Testis (tissue), 3 donors: ENCODE data around the gene WDR27. TPM values are rescaled to one million over a fixed set of nuclear protein-coding genes. Genes with fewer than 3 reads are reported as not detected.

Experiments
- DNase-seq: peaks from one replicate; pipeline ENCODE4 v3.0.0-alpha.2; 2019
- H3K27ac ChIP-seq, 2 donors: fragments of 200-600 bp; sonication (generic); one replicate each; pipeline ENCODE4 v1.5.1; 2019
- H3K27me3 ChIP-seq: fragments of 200-600 bp; sonication (generic); one replicate; pipeline ENCODE4 v1.5.1; 2019
- H3K36me3 ChIP-seq: fragments of 200-600 bp; sonication (generic); one replicate; pipeline ENCODE4 v1.5.1; 2017; ENCODE audit warnings: low read depth; ENCODE audit errors: missing control alignments
- H3K4me1 ChIP-seq: fragments of 200-600 bp; sonication (generic); one replicate; pipeline ENCODE4 v1.5.1; 2019
- H3K4me3 ChIP-seq, 2 donors: fragments of 200-600 bp; sonication (generic); one replicate each; pipeline ENCODE4 v1.5.1; 2017 to 2019
- H3K9me3 ChIP-seq: fragments of 200-600 bp; sonication (generic); one replicate; pipeline ENCODE4 v1.5.1; 2017
- POLR2A ChIP-seq: fragments of 450-650 bp; IDR thresholded peaks from one replicate; pipeline ENCODE4 v1.6.1; 2017; ENCODE audit warnings: antibody characterized with exemption, mild to moderate bottlenecking, moderate library complexity
- WGBS, 2 donors: methylation state at CpG; one replicate each; pipeline ENCODE4 v1.1.5; 2018; 5-methylcytosine and 5-hydroxymethylcytosine counted together
- intact Hi-C: fragments of 100-400 bp; cut with DNase I; formaldehyde crosslinking; loops from one replicate; pipeline ENCODE4 v1.15.1; 2023; ENCODE audit warnings: low total_unique reads
- polyA plus RNA-seq: library from polyadenylated mRNA; stranded (reverse); fragments of 350-450 nt; fragmentation: Illumina TruSeq; extraction: RNeasy Lipid Tissue Mini Kit (QIAGEN cat#74804); gene quantifications from one replicate; pipeline ENCODE4 v1.2.3, GENCODE V29; 2014; ENCODE audit warnings: low read depth, low replicate concordance; ENCODE audit not compliant: insufficient read depth
- total RNA-seq, 2 donors: library from RNA; depleted of rRNA; stranded (reverse); fragments of >200 nt; gene quantifications; one replicate each; pipeline ENCODE4 v1.2.3, GENCODE V29; 2016
- TF ChIP-seq, protein P1 (sequence below), 3 experiments: fragments of 450-650 bp in 2 of 3; fragments of 200-600 bp in 1 of 3; sonication (generic) in 1 of 3; IDR thresholded peaks; one replicate each; pipeline ENCODE4 v1.5.1; 2016 to 2019; ENCODE audit warnings: antibody characterized with exemption in 3 of 3, mild to moderate bottlenecking in 2 of 3, moderate library complexity in 1 of 3

The WDR27 gene
- total and polyA plus RNA-seq, 3 donors from 2014 or later: 32.8 to 101 (median 84.0) TPM

DNA sequence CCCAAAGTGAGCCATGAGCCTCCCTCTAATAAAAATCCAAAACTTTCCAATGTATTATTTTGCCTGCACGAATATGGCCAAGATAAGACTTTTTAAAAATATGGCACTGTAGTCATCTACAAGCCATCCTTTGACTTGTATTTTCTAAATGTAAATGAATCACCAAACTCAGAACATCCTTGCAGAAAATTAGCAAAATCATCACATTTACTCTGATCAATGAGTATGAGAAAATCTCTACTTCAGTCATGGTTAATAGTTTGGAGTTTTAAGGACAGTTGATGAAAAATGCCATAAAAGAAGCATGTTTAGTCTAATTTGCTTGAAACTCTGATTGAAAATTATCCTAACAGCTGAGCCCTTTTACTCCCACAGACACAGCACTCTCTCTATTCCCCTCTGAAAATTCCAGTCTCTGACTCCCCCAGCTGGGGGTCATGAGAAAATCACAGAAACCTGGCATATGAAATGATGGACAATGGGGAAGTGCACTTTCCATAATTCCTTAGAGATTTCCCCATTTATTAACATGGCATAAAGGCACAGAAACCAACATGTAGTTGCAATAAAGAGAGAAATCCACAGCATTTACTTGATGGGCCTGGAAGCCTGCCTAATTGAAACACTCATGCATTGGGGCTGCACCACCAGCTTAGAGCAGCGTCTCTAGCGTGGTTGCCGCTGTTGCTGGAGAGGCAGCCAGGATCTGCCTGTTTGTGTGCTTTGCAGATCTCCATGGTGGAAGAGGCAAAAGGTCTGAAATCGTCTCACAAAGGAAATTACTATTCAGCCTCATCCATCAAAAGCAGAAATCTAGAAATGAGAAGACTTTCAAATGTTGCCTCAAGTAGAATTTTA is 214.0 kb downstream of the WDR27 start:
- H3K27ac ChIP-seq: no peak overlapping the region
- no peak overlapping the region for H3K4me3 ChIP-seq
- WGBS, 2 donors: 63 to 84% methylated on average over 5 of the region's 5 CpGs
- intact Hi-C loops: no loop called here
- no peaks in the 10 kb centered on the region for H3K9me3 ChIP-seq
- H3K36me3 ChIP-seq: no peaks in the 10 kb centered on the region
- TF ChIP-seq, protein P1, sequence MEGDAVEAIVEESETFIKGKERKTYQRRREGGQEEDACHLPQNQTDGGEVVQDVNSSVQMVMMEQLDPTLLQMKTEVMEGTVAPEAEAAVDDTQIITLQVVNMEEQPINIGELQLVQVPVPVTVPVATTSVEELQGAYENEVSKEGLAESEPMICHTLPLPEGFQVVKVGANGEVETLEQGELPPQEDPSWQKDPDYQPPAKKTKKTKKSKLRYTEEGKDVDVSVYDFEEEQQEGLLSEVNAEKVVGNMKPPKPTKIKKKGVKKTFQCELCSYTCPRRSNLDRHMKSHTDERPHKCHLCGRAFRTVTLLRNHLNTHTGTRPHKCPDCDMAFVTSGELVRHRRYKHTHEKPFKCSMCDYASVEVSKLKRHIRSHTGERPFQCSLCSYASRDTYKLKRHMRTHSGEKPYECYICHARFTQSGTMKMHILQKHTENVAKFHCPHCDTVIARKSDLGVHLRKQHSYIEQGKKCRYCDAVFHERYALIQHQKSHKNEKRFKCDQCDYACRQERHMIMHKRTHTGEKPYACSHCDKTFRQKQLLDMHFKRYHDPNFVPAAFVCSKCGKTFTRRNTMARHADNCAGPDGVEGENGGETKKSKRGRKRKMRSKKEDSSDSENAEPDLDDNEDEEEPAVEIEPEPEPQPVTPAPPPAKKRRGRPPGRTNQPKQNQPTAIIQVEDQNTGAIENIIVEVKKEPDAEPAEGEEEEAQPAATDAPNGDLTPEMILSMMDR (IDR thresholded peaks at IDR 0.05): no peak
- TF ChIP-seq POLR2A: no peak
- H3K27me3 ChIP-seq: no peaks in the 10 kb centered on the region
- no peak for DNase-seq
- H3K4me1 ChIP-seq: no peaks in the 10 kb centered on the region

DNA sequence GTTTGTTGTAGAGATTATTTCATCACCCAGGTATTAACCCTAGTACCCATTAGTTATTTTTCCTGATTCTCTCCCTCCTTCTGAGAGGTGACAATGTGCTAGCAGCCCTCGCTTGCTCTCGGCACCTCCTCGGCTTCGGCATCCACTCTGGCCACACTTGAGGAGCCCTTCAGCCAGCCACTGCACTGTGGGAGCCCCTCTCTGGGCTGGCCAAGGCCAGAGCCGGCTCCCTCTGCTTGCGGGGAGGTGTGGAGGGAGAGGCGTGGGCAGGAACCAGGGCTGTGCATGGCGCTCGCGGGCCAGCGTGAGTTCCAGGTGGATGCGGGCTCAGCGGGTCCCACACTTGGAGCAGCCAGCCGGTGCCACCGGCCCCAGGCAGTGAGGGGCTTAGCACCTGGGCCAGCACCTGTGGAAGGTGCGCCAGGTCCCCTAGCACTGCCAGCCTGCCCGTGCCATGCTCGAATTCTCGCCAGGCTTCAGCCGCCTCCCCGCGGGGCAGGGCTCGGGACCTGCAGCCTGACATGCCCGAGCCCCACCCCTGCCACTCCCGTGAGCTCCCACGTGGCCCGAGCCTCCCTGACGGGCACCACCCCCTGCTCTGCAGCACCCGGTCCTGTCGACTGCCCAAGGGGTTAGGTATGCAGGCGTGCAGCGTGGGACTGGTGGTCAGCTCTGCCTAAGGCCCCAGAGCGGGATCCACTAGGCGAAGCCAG is 221.9 kb downstream of the WDR27 start:
- H3K36me3 ChIP-seq: no peaks in the 10 kb centered on the region
- TF ChIP-seq, protein P1 (IDR thresholded peaks at IDR 0.05): no peak
- no peak for TF ChIP-seq POLR2A
- H3K4me1 ChIP-seq: no peaks in the 10 kb centered on the region
- H3K27ac ChIP-seq: no peak overlapping the region
- H3K9me3 ChIP-seq: no peaks in the 10 kb centered on the region
- H3K27me3 ChIP-seq: no peaks in the 10 kb centered on the region
- intact Hi-C loops: no loop called here
- H3K4me3 ChIP-seq: no peak overlapping the region
- 94 to 100% methylated on average over 6 to 31 of the region's 34 CpGs for WGBS, 2 donors
- DNase-seq: no peak

DNA sequence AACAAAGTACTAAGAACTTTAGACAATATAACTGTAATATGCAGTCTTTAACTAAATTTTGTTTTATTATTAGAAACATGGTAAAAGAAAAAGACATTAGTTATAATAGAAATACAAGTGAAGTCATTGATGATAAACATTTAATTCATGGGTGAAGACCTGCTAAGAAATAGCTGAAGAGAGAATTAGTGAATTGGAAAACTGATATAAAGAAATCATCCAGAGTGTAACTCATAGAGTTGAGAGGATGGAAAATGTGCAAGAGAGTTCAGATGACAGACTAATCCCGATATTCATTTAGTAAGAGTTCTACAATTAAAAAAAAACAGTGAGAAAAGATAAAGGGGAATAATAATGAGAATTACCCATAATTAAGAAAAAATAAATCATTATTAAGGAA is 227.5 kb downstream of the WDR27 start:
- Histone ChIP-seq H3K27me3 (no peaks in the 10 kb centered on the region), H3K36me3 (no peaks in the 10 kb centered on the region), H3K9me3 (no peaks in the 10 kb centered on the region), H3K4me1 (no peaks in the 10 kb centered on the region), H3K27ac (no peak overlapping the region), H3K4me3 (no peak overlapping the region)
- DNase-seq: no peak
- WGBS, 2 donors: 88 to 92% methylated on average over 1 of the region's 1 CpG
- intact Hi-C loops: no loop called here
- TF ChIP-seq, protein P1 (IDR thresholded peaks at IDR 0.05): no peak
- TF ChIP-seq POLR2A: no peak

- no peak for DNase-seq
- Histone ChIP-seq H3K27me3 (no peaks in the 10 kb centered on the region), H3K4me1 (no peaks in the 10 kb centered on the region), H3K27ac (no peak overlapping the region), H3K4me3 (no peak overlapping the region), H3K36me3 (no peaks in the 10 kb centered on the region), H3K9me3 (no peaks in the 10 kb centered on the region)
- intact Hi-C loops: no loop called here
- TF ChIP-seq, protein P1 (IDR thresholded peaks at IDR 0.05): no peak
- no peak for TF ChIP-seq POLR2A
- WGBS, 2 donors: 86 to 88% methylated on average over 1 of the region's 1 CpG
Observed at GRCh38 chr6:169473663-169474062, 228.2 kb downstream of the WDR27 start.
